Activated CD8-positive, alpha-beta T cell treated with anti-CD3 and anti-CD28 coated beads, Interleukin-2, amount 10 ng/mL, durations not matched to agents 7 days and 5 days (primary cell): ENCODE data around the gene PJVK. TPM values are rescaled to one million over a fixed set of nuclear protein-coding genes. Genes with fewer than 3 reads are reported as not detected.

Experiments
- ATAC-seq: fragments of 150-1000 bp; cut with Tn5 transposase; one replicate; pipeline ENCODE4 v1.10.0; 2021; ENCODE audit warnings: moderate library complexity
- CTCF ChIA-PET: fragments of 350-600 bp; sonication (Branson Sonifier 250); formaldehyde crosslinking; loops from one replicate; lab custom pipeline; 2021; ENCODE audit warnings: antibody characterized with exemption; lab: Charles Lee
- POLR2A ChIA-PET: fragments of 350-600 bp; sonication (Branson Sonifier 250); formaldehyde crosslinking; loops from one replicate; lab custom pipeline; 2021; ENCODE audit warnings: antibody characterized with exemption; lab: Charles Lee
- DNase-seq: peaks from one replicate; pipeline ENCODE4 v3.0.0-alpha.2; 2020
- H3K27ac Mint-ChIP-seq: one replicate; pipeline ENCODE4 v1.8.0; 2021; ENCODE audit warnings: mild to moderate bottlenecking, mixed read lengths
- H3K27me3 Mint-ChIP-seq: one replicate; pipeline ENCODE4 v1.8.0; 2021; ENCODE audit warnings: low read depth, mixed read lengths
- H3K36me3 Mint-ChIP-seq: one replicate; pipeline ENCODE4 v1.8.0; 2021; ENCODE audit warnings: low read depth, mixed read lengths
- H3K4me1 Mint-ChIP-seq: one replicate; pipeline ENCODE4 v1.8.0; 2021; ENCODE audit warnings: low read depth, mixed read lengths
- H3K4me3 Mint-ChIP-seq: one replicate; pipeline ENCODE4 v1.8.0; 2021; ENCODE audit warnings: mild to moderate bottlenecking, mixed read lengths
- H3K9me3 Mint-ChIP-seq: one replicate; pipeline ENCODE4 v1.8.0; 2022; ENCODE audit warnings: mixed read lengths; ENCODE audit not compliant: insufficient read depth
- total RNA-seq, 2 experiments: library from RNA; stranded (reverse); gene quantifications; one replicate each; pipeline ENCODE4 v1.2.3, GENCODE V29; 2021

The PJVK gene
- total RNA-seq, 2 experiments from 2014 or later: 0.50 to 0.99 TPM

DNA sequence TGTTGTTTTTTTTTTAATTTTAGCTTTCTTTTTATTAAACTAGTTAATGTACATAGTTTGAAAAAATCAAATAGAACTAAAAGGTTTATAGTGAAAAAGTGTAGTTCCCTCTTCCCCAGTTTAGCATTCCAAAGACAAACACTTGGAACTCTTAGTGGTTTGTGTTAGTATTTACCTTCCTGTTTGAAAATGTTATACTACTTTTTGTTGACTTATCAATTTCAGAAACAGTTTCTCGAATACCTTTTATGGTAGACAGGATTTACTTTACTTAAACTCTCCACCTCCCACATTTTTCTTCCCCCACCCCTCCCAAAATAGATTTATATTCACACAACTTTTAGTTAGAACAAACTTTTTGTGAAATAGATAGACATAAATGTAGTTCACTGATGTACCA is 55.8 kb downstream of the PJVK start:
- Mint-ChIP-seq H3K27me3 (no peaks in the 10 kb centered on the region), H3K4me3 (no peak overlapping the region), H3K27ac (no peak overlapping the region), H3K36me3 (peaks cover 38% of the 10 kb centered on the region), H3K4me1 (peaks cover 8% of the 10 kb centered on the region), H3K9me3 (no peaks in the 10 kb centered on the region)
- CTCF ChIA-PET: interaction anchor here (1.5 to 1.7 kb wide), 2 partner anchors 13 to 16 kb away, joined by 5 to 6 read pairs; no protein-coding TSS in a partner anchor
- ATAC-seq (no peak), DNase-seq (no peak)
- POLR2A ChIA-PET: no interaction called here

GRCh38 chr2:178508646-178509045 is 57.5 kb downstream of the PJVK start:
- ATAC-seq (no peak), DNase-seq (no peak)
- H3K27me3 Mint-ChIP-seq: no peaks in the 10 kb centered on the region
- H3K36me3 Mint-ChIP-seq: peaks cover 32% of the 10 kb centered on the region
- H3K9me3 Mint-ChIP-seq: no peaks in the 10 kb centered on the region
- ChIA-PET CTCF (no interaction called here), POLR2A (no interaction called here)
- H3K4me1 Mint-ChIP-seq: peaks cover 11% of the 10 kb centered on the region
- no peak overlapping the region for H3K27ac Mint-ChIP-seq
- H3K4me3 Mint-ChIP-seq: no peak overlapping the region

GRCh38 chr2:178510384-178510783 is 59.2 kb downstream of the PJVK start:
- POLR2A ChIA-PET: no interaction called here

More at GRCh38 chr2:178510384-178510783, 59.2 kb downstream of the PJVK start:
- Mint-ChIP-seq H3K4me1 (peaks cover 26% of the 10 kb centered on the region), H3K27me3 (no peaks in the 10 kb centered on the region), H3K4me3 (no peak overlapping the region), H3K36me3 (peaks cover 29% of the 10 kb centered on the region), H3K27ac (no peak overlapping the region), H3K9me3 (no peaks in the 10 kb centered on the region)
- CTCF ChIA-PET: no interaction called here
- DNase-seq (no peak), ATAC-seq (no peak)

Other genes with a start within 250 kb of the PJVK start
- gene PRKRA, start 203 bp upstream of the PJVK start, total RNA-seq: 10 to 100 TPM; 41.2 to 41.8 TPM
- 1 to 10 TPM; 2.6 to 3.6 TPM for gene FKBP7, start 27.2 kb downstream of the PJVK start, total RNA-seq
- gene PLEKHA3, start 29.1 kb downstream of the PJVK start, total RNA-seq: 10 to 100 TPM; 22.3 to 23.1 TPM